T-helper 1 cell treated with Interleukin-12 subunit alpha and Interleukin-12 subunit beta and Interleukin-4 antibody, amounts not matched to agents 30 μg/mL and 1 μg/mL, for 36 hours (primary cell): ENCODE measurements around the gene SUMO3.

Experiments used
- H3K27ac Mint-ChIP-seq: one replicate; pipeline ENCODE4 v1.8.0; 2021; ENCODE audit warnings: mild to moderate bottlenecking, mixed read lengths
- H3K27me3 Mint-ChIP-seq: one replicate; pipeline ENCODE4 v1.8.0; 2021; ENCODE audit warnings: low read depth, mixed read lengths
- H3K36me3 Mint-ChIP-seq: one replicate; pipeline ENCODE4 v1.8.0; 2021; ENCODE audit warnings: low read depth, mixed read lengths
- H3K4me1 Mint-ChIP-seq: one replicate; pipeline ENCODE4 v1.8.0; 2021; ENCODE audit warnings: low read depth, mixed read lengths
- H3K4me3 Mint-ChIP-seq: one replicate; pipeline ENCODE4 v1.8.0; 2021; ENCODE audit warnings: mild to moderate bottlenecking, moderate library complexity, mixed read lengths
- H3K9me3 Mint-ChIP-seq: one replicate; pipeline ENCODE4 v1.8.0; 2021; ENCODE audit warnings: mixed read lengths

Gene SUMO3

DNA sequence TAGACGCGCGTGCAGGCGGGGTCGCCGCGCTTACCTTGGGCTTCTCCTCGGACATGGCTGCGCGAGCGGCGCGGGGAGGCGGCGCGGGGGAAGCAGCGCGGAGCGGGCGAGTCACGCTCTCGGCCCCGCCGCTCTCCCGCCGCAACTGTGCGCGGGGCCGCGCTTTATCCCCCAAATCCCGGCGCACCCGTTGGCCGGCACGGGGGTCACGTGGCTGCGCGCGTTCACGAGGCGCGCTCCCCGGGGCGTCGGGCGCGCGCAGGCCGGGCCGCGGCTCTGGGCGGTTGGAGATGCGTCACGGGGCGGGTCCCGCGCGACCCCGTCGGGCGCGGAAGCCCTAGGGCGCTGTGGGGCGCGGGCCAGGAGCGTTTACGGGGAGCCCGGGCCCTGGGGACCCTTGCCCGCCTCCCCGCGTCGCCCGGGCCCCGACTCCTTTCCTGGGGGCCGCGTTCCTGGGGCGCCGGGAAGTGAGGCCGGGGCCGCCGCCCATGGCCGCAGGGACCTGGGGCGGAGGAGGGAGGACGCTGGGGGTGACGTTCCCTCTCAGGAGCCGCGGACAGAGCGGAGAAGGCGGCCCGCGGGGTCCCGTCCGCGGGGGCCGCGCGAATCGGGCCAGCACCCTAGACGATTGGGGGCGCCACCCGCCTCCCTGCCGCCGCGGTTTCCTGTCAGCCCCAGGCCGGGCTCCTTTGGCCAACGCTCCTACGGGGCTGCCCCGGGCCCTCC, at the start of gene SUMO3:
SUMO3 (minus strand) TSS at position 149 of the 726 bp plus-strand sequence; CDS start at position 55, 94 bp downstream.
- H3K27ac Mint-ChIP-seq: no peak within 1 kb of the TSS
- H3K27me3 Mint-ChIP-seq: peaks cover 9% of the 10 kb centered on the region
- peaks cover 5% of the 10 kb centered on the region for H3K36me3 Mint-ChIP-seq
- H3K4me1 Mint-ChIP-seq: peaks cover 4% of the 10 kb centered on the region
- peaks cover 14% of the 10 kb centered on the region for H3K9me3 Mint-ChIP-seq
- peak within 1 kb of the TSS; percentile 64 for H3K4me3 Mint-ChIP-seq

DNA sequence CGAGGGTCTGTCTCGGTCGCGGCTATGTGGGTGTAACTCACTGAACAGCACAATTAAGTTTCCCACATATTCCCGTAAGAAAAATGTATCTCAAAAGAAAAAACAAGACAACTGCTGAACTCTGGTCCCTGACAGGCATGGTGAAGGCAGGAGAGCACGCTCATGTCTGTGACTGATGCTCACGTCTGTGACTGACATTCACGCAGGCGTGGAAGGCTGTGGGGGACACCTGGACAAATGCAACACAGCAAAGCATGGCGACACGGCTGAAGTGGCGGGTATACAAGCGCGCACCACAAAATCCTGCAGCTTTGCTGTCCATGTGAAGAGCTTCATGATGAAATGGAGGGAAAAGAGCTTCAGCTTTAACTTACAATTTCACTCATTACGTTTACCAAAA, 49.6 kb upstream of the SUMO3 start:
- peak overlapping the region; percentile 93 for H3K27ac Mint-ChIP-seq
- peaks cover 19% of the 10 kb centered on the region for H3K36me3 Mint-ChIP-seq
- H3K27me3 Mint-ChIP-seq: no peaks in the 10 kb centered on the region
- peaks cover 61% of the 10 kb centered on the region for H3K4me1 Mint-ChIP-seq
- H3K9me3 Mint-ChIP-seq: no peaks in the 10 kb centered on the region
- H3K4me3 Mint-ChIP-seq: no peak overlapping the region

DNA sequence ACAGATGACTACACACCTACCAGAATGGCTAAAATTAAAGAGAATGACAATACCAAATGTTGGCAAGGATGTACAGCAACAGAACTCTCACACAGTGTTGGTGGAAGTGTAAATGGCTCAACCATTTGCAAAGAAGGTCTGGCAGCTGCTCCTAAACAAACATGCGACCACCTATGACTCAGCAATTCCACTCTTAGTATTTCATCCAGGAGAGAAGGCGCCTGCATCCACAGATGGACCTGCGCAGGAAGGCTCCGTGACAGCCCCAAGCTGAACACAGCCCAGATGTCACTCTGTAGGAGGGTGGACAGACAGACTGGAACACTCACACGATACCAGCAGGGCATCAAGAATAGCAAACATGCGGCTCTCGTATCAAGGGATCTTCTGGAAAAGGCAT, 48.9 kb upstream of the SUMO3 start:
- H3K4me3 Mint-ChIP-seq: peak overlapping the region; percentile 22

DNA sequence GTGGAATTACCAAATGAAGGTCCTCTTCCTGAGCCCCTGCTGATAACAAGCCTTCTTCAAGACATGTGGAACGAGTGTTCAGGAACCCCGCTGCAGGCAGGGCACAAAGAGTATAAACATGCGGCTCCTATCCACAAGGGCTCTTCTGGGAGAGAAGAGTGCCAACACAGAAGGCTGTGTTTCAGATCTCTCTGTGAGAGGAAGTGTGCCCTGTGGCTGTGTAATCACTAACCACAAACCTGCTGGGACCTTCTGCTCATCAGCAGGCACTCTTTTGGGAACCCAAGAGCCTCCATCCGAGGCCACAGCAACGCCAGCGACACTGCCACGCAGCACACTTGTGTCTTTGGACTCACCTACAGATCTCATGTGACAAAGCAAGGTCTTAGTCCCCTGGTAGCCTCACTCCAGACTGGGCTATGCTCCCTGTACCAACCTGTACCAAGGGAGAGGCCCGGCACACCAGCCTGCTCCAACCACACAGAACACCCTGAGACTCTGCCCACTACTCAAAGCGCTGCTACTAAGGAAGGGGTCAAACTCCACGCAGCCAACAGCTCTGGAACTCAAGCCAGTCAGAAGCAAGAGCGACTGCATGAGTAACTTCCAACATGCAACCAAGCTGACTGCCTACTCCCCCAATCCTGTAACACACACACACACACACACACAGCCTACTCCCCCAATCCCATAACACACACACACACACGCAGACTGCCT, 47.9 kb upstream of the SUMO3 start:
- Mint-ChIP-seq H3K27me3 (no peaks in the 10 kb centered on the region), H3K27ac (peak overlapping the region; percentile 76), H3K9me3 (no peaks in the 10 kb centered on the region), H3K4me1 (peaks cover 50% of the 10 kb centered on the region), H3K4me3 (peak overlapping the region; percentile 49), H3K36me3 (peaks cover 24% of the 10 kb centered on the region)

More for the DNA sequence above, 48.9 kb upstream of the SUMO3 start:
- no peaks in the 10 kb centered on the region for H3K9me3 Mint-ChIP-seq
- H3K36me3 Mint-ChIP-seq: peaks cover 22% of the 10 kb centered on the region
- H3K27me3 Mint-ChIP-seq: no peaks in the 10 kb centered on the region
- peaks cover 56% of the 10 kb centered on the region for H3K4me1 Mint-ChIP-seq
- H3K27ac Mint-ChIP-seq: peak overlapping the region; percentile 60

DNA sequence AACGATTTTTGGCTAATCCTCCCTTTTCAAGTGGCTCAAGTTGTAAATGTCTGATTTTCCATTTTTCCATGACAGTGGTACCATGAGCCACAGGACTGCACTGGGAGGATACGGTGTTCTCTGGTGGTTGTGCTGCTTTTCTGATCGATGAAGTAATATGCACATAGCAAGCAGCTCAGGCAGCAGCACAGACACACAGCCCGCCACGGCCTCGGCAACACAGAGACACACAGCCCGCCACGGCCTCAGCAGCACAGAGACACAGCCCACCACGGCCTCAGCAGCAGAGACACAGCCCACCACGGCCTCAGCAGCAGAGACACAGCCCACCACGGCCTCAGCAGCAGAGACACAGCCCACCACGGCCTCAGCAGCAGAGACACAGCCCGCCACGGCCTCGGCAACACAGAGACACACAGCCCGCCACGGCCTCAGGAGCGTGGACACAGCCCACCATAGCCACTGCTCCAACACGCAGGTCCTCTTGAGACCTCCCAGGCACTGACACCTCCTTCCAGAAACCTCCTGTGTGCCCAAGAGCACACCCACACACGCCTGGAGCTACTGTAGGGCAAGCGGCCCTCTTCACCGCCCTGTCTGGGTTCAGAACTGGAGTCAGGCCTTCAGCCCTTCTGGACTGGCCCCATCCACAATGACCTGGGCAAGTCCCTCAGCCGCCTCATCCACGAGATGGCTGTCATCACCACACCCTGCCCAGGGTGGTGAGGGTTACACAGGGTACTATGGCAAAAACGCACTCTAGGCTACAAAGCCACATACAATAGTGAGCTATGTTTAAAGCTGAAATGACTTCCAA, 45.2 kb upstream of the SUMO3 start:
- no peaks in the 10 kb centered on the region for H3K9me3 Mint-ChIP-seq
- peaks cover 32% of the 10 kb centered on the region for H3K4me1 Mint-ChIP-seq
- H3K27ac Mint-ChIP-seq: no peak overlapping the region
- H3K27me3 Mint-ChIP-seq: no peaks in the 10 kb centered on the region
- peaks cover 30% of the 10 kb centered on the region for H3K36me3 Mint-ChIP-seq
- no peak overlapping the region for H3K4me3 Mint-ChIP-seq

DNA sequence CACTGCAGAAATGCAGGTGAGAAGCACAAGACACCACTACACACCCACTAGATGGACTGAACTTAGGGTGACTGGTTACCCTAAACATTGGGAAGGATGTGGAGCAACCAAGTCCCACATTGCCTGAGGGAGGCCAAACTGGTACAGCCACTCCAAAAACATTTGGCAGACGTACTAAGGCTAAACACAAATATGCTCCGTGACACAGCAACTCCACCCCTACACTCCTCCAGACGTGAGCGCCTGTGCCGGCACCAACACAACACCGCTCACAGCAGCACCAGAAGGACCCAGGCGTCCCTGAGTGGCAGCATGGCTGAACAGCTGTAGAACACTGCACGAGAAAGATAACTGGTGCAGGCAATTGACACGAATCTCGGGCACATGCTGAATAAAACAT, 40.9 kb upstream of the SUMO3 start:
- H3K27me3 Mint-ChIP-seq: no peaks in the 10 kb centered on the region
- H3K36me3 Mint-ChIP-seq: peaks cover 43% of the 10 kb centered on the region
- no peak overlapping the region for H3K4me3 Mint-ChIP-seq
- H3K4me1 Mint-ChIP-seq: peaks cover 9% of the 10 kb centered on the region
- no peaks in the 10 kb centered on the region for H3K9me3 Mint-ChIP-seq
- H3K27ac Mint-ChIP-seq: no peak overlapping the region

DNA sequence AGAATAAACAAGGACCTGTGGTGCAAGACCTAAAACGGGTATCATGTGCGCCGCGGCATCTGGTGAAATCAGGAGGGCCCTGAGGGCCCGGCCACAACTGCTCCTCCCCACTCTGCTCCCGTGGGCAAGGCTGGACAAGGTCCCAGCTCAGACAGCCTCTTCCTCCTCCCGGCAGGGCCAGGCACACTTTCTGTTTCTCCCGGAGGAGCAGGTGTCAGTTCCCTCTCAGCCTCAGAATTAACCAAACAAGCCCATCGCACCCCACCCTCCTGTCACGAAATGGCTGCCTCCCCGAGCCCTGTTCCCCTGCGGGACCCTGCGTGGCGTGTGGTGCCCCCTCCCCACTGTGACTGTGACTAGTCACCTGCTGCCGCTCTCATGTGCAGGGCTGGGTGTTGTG, 40.4 kb upstream of the SUMO3 start:
- peaks cover 9% of the 10 kb centered on the region for H3K4me1 Mint-ChIP-seq
- no peaks in the 10 kb centered on the region for H3K9me3 Mint-ChIP-seq
- no peak overlapping the region for H3K4me3 Mint-ChIP-seq
- peaks cover 48% of the 10 kb centered on the region for H3K36me3 Mint-ChIP-seq
- no peaks in the 10 kb centered on the region for H3K27me3 Mint-ChIP-seq
- no peak overlapping the region for H3K27ac Mint-ChIP-seq

DNA sequence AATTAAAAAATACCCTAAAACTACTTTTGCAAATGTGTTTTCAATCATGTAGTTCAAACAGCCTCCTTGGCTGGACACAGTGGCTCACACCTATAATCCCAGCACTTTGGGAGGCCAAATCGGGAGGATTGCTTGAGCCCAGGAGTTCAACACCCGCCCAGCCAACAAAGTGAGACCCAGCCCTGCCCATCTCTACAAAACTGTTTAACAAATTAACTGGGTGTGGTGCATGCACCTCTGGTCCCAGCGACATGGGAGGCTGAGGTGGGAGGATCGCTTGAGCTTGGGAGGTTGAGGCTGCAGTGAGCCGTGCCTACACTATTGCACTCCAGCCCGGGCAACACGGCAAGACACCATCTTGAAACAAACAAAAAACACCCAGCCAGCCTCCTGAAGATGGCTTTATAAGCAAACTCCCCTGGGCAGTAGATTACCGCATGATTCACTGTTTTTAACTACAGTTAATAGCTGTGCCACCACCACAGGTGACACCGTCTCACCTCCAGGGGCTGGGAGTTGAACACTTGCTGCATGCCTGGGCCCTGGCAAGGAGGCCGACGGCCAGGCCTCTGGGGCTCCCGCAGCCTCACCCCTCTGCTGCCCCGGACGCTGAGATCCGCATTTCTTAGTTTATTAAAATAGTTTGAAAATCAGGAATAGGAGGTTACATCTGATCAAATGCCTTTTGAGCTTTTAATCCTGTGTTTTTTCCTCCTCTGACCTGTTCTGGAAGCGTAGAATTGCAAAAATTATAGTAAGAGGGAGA, 39.4 kb upstream of the SUMO3 start:
- Mint-ChIP-seq H3K4me1 (peaks cover 13% of the 10 kb centered on the region), H3K9me3 (no peaks in the 10 kb centered on the region), H3K36me3 (peaks cover 49% of the 10 kb centered on the region), H3K27me3 (no peaks in the 10 kb centered on the region), H3K27ac (no peak overlapping the region), H3K4me3 (no peak overlapping the region)

DNA sequence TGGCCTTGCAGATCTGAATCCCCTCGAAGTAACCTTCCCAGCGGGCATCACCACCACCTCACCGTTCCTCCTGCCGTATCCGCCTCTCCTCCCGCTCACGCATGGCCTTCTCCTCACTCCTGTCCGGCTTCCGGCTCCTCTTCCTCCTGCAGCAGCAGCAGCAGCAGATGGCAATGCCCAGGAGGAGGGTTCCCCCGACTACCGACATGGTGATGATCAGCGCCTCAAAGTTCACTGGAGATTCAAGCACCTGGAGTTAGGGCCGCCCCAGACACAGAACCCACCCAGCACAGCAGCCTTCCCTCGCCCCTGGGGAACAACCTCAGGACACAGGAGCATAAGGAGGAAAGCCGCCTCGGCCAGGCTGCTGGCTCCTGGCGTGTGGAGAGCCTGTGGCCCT, 38.3 kb upstream of the SUMO3 start:
- Mint-ChIP-seq H3K27me3 (no peaks in the 10 kb centered on the region), H3K9me3 (no peaks in the 10 kb centered on the region), H3K36me3 (peaks cover 47% of the 10 kb centered on the region), H3K4me1 (peaks cover 21% of the 10 kb centered on the region), H3K4me3 (no peak overlapping the region), H3K27ac (no peak overlapping the region)

DNA sequence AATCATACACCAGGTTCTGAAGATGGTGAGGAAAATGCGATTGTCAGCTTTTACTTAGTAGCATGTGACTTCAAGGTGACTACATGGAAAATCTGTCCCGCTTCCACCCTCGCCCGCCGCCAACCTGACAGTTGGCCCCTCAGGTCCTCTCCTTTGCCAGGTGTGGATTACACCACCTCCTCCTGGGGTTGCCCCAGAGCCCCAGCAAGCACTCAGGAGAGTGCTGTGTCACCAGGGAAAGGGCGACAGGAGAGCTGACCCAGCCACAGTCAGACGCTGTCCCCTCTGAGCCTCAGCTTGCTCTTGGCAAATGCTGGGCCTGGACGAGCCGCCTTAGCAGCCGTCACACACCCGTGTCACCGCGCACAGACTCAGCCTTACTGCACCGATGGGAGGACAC, 37.7 kb upstream of the SUMO3 start:
- no peaks in the 10 kb centered on the region for H3K9me3 Mint-ChIP-seq
- H3K4me1 Mint-ChIP-seq: peaks cover 23% of the 10 kb centered on the region
- H3K36me3 Mint-ChIP-seq: peaks cover 51% of the 10 kb centered on the region
- no peaks in the 10 kb centered on the region for H3K27me3 Mint-ChIP-seq
- H3K27ac Mint-ChIP-seq: no peak overlapping the region
- no peak overlapping the region for H3K4me3 Mint-ChIP-seq

DNA sequence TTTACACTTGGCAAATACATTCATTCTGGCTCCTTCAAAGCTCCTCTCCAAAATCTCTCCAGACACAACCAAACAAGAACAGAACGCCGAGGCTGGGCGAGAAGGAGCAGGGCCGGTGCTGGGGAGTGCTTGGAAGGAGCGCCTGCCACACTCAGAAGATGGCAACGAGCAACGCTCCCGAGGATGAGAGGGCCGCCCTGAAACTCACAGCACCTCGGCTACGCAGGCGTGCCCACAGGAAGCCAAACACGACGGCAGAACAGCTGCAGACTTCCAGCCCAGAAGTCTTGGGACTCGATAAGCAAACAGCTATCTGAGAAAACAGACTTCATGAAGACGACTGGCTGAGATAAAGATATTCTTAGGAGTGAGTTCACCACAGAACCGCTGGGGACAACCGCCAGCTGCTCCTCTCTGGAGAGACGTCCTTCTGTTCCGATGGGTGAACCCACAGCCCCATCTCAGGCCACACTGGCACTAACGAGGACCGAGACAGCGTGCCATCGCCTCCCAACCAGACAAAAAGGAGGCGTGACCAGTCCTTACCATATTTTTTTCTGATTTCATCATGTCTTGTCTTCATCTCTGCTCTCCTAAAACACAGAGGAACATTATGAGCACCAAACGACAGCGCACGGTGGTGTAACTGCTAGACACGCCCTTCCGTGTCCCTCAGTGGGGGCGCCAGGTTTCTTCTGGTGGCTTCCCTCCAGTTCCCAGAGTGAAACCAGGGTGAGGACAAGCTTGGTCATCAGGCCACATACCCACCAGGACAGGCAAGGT, 37.0 kb upstream of the SUMO3 start:
- Mint-ChIP-seq H3K4me3 (no peak overlapping the region), H3K36me3 (peaks cover 48% of the 10 kb centered on the region), H3K4me1 (peaks cover 23% of the 10 kb centered on the region), H3K27me3 (no peaks in the 10 kb centered on the region), H3K27ac (peak overlapping the region; percentile 52), H3K9me3 (no peaks in the 10 kb centered on the region)

DNA sequence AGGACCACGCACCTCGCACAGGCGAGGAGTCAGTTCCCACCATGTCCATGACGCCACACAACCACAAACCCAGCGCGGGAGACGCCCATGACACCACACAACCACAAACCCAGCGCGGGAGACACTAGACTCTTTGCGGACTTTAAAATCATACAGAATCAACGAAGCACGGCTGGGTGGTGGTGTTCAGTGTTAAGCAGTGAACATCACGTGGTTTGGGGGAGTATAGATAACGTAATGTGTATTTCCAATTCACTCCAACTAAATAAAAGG, 36.5 kb upstream of the SUMO3 start:
- Mint-ChIP-seq H3K36me3 (peaks cover 47% of the 10 kb centered on the region), H3K4me1 (peaks cover 23% of the 10 kb centered on the region), H3K4me3 (no peak overlapping the region), H3K27me3 (no peaks in the 10 kb centered on the region), H3K9me3 (no peaks in the 10 kb centered on the region), H3K27ac (peak overlapping the region; percentile 45)

DNA sequence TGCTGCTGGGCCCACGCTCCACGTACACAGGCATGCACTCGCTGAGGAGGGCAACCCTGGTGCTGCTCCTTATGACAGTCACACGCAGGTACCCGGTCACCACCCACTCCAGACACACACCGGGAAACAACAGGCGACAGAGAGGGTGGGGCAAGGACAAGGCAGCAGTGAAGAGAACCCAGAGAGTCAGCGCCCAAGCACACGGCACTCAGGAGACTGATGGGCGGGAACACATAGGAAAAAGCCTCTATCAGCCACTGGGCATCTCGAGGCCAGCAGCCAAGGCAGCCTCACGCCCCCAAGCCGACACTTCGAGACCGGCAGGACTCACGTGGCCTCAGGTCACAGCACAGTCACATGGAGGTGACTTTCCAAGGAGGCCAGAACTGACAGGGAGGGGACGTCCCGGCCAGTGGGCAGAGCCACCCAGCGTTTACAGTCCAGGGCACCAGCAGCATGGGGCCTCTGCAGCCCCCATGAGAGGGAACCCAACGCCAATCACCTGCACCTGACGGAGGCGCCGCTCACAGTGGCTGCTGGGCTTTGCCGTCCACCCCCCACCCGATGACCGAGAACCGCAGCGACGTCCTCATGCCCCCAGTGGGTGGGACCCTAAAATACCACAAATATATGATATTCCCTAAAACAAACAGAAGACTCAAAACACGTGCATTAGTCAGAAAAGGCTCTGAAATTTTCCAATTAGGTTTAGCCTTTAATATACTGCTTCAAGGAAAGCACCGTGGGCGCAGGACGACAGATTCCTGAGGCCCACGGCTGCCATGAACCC, 35.9 kb upstream of the SUMO3 start:
- peaks cover 23% of the 10 kb centered on the region for H3K4me1 Mint-ChIP-seq
- peaks cover 45% of the 10 kb centered on the region for H3K36me3 Mint-ChIP-seq
- H3K9me3 Mint-ChIP-seq: no peaks in the 10 kb centered on the region
- H3K27me3 Mint-ChIP-seq: no peaks in the 10 kb centered on the region
- H3K4me3 Mint-ChIP-seq: no peak overlapping the region
- no peak overlapping the region for H3K27ac Mint-ChIP-seq
